ENCODE measurements around the gene USP49. TPM values are rescaled to one million over a fixed set of nuclear protein-coding genes. Genes with fewer than 3 reads are reported as not detected.
"Not testable (repeated sequence)": the region's sequence is repeated elsewhere in the genome, so short reads cannot be mapped to it uniquely, and the experiment has no call there.

The USP49 gene
- total RNA-seq, 1 experiment from 2014 or later = 6.9 TPM

DNA sequence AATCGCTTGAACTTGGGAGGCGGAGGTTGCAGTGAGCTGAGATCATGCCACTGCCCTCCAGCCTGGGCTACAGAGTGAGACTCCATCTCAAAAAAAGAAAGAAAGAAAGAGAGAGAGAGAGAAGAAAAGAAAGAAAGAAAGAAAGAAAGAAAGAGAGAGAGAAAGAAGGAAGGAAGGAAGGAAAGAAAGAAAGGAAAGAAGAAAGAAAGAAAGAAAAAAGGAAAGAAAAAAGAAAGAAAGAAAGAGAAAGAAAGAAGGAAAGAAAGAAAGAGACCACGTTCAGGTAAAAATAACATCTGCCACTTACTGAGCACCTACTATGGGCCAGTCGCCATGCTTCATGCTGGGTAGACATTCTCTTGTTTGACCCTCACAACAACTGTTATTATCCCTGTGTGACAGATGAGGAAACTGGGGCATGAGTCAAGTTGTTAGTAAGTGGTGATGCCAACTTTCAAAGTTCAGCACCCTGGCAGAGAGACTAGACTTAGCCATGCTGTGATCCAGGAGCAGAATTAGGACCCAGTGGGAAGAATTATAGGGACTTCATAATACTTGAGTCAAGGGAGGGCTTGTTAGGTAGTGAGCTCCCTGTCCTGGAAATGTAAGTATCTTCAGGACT, 129.0 kb downstream of the USP49 start:
- POLR2A ChIA-PET; H3K36me3 ChIP-seq (ENCODE audit: control insufficient read depth in 1 of 2, insufficient read depth in 2 of 2, low read length in 2 of 2): not testable (repeated sequence)

DNA sequence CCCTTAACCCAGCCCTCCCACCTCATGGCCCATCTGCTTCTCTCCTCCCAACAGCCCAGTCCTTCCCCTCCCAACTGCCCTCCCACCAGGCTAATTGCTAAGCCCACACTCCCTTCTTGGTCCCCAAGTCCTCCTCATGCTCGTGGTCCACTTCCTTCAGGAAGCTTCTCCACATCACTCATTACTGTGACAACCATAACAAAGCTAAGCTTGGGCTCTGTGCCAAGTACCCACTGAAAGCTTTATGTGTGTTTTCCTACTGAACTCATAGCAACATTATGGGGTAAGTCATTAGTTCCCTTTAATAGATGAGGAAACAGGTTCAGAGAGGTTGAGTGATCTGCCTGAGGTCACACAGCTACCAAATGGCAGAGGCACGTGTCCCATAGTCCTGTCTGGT, 131.7 kb downstream of the USP49 start:
- POLR2A ChIA-PET = no interaction called here
- TF ChIP-seq YY1 (IDR thresholded peaks at IDR 0.05; ENCODE audit: extremely low read depth, insufficient replicate concordance, low read depth, low read length) (no peak), CBX3 (IDR thresholded peaks at IDR 0.05; ENCODE audit: low read depth) (no peak), TCF7L2 (IDR thresholded peaks at IDR 0.05; ENCODE audit: borderline replicate concordance, extremely low read depth, insufficient read depth, insufficient read length) (no peak), EZH2 (IDR thresholded peaks at IDR 0.05) (no peak), ZFX (IDR thresholded peaks at IDR 0.05) (no peak), POLR2AphosphoS5 (IDR thresholded peaks at IDR 0.05; ENCODE audit: low read depth, low read length) (no peak), SIN3A (IDR thresholded peaks at IDR 0.05; ENCODE audit: low read depth) (no peak), CEBPB (IDR thresholded peaks at IDR 0.05; ENCODE audit: low read depth) (no peak), EGR1 (IDR thresholded peaks at IDR 0.05; ENCODE audit: low read depth) (no peak), EZH2phosphoT487 (IDR thresholded peaks at IDR 0.05; ENCODE audit: borderline replicate concordance) (no peak), SP1 (IDR thresholded peaks at IDR 0.05; ENCODE audit: low read depth) (no peak)
- TF ChIP-seq, protein P1, sequence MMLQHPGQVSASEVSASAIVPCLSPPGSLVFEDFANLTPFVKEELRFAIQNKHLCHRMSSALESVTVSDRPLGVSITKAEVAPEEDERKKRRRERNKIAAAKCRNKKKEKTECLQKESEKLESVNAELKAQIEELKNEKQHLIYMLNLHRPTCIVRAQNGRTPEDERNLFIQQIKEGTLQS (IDR thresholded peaks at IDR 0.05) = no peak
- TF ChIP-seq, protein P2, sequence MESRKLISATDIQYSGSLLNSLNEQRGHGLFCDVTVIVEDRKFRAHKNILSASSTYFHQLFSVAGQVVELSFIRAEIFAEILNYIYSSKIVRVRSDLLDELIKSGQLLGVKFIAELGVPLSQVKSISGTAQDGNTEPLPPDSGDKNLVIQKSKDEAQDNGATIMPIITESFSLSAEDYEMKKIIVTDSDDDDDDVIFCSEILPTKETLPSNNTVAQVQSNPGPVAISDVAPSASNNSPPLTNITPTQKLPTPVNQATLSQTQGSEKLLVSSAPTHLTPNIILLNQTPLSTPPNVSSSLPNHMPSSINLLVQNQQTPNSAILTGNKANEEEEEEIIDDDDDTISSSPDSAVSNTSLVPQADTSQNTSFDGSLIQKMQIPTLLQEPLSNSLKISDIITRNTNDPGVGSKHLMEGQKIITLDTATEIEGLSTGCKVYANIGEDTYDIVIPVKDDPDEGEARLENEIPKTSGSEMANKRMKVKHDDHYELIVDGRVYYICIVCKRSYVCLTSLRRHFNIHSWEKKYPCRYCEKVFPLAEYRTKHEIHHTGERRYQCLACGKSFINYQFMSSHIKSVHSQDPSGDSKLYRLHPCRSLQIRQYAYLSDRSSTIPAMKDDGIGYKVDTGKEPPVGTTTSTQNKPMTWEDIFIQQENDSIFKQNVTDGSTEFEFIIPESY (IDR thresholded peaks at IDR 0.05; ENCODE audit: extremely low read depth, insufficient replicate concordance, low read length) = no peak
- TF ChIP-seq, protein P3, sequence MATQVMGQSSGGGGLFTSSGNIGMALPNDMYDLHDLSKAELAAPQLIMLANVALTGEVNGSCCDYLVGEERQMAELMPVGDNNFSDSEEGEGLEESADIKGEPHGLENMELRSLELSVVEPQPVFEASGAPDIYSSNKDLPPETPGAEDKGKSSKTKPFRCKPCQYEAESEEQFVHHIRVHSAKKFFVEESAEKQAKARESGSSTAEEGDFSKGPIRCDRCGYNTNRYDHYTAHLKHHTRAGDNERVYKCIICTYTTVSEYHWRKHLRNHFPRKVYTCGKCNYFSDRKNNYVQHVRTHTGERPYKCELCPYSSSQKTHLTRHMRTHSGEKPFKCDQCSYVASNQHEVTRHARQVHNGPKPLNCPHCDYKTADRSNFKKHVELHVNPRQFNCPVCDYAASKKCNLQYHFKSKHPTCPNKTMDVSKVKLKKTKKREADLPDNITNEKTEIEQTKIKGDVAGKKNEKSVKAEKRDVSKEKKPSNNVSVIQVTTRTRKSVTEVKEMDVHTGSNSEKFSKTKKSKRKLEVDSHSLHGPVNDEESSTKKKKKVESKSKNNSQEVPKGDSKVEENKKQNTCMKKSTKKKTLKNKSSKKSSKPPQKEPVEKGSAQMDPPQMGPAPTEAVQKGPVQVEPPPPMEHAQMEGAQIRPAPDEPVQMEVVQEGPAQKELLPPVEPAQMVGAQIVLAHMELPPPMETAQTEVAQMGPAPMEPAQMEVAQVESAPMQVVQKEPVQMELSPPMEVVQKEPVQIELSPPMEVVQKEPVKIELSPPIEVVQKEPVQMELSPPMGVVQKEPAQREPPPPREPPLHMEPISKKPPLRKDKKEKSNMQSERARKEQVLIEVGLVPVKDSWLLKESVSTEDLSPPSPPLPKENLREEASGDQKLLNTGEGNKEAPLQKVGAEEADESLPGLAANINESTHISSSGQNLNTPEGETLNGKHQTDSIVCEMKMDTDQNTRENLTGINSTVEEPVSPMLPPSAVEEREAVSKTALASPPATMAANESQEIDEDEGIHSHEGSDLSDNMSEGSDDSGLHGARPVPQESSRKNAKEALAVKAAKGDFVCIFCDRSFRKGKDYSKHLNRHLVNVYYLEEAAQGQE (IDR thresholded peaks at IDR 0.05; ENCODE audit: low read depth) = no peak

More for the DNA sequence above, 129.0 kb downstream of the USP49 start:
- H3K79me2 ChIP-seq (ENCODE audit: insufficient read depth, low read length); ATAC-seq; H3K27me3 ChIP-seq (ENCODE audit: insufficient read depth, low read length); H2AFZ ChIP-seq (ENCODE audit: low read depth, low read length, poor library complexity, severe bottlenecking); intact Hi-C loops (cut with micrococcal nuclease); H3K4me3 ChIP-seq (replicated peaks in 1 of 2; ENCODE audit: low read depth in 1 of 2, low read length in 2 of 2); BruUV-seq (replicated peaks); H3K9me2 ChIP-seq (ENCODE audit: insufficient read depth); H3K4me2 ChIP-seq (ENCODE audit: low read length); H3K27ac ChIP-seq (ENCODE audit: low read depth, low read length); H3K9ac ChIP-seq (ENCODE audit: low read length); RAD21 ChIA-PET (ENCODE audit: low non-redundant PET in 1 of 2, low total read pairs in 2 of 2, uncharacterized antibody in 2 of 2, unreplicated experiment in 2 of 2); H3K9me3 ChIP-seq (ENCODE audit: control insufficient read depth in 1 of 2, insufficient read depth in 1 of 2, low read depth in 1 of 2, low read length in 2 of 2); H4K20me1 ChIP-seq (ENCODE audit: insufficient read depth); DNase-seq (ENCODE audit: low read depth, low spot score): not testable (repeated sequence)
- H3K4me1 ChIP-seq (ENCODE audit: control insufficient read depth in 1 of 2, insufficient read depth in 2 of 2, low read length in 2 of 2) = peaks cover 8 to 21% of the 10 kb centered on the region in 2 experiments; a peak in 3 of 4 replicates
- CTCF ChIA-PET = interaction anchor here (1.0 kb wide), 1 partner anchor 10 kb away, joined by 3 read pairs; no protein-coding TSS in a partner anchor

More for the DNA sequence above, 131.7 kb downstream of the USP49 start:
- no peaks in the 10 kb centered on the region for H4K20me1 ChIP-seq (ENCODE audit: insufficient read depth)
- peaks cover 4 to 13% of the 10 kb centered on the region in 2 experiments; a peak in 3 of 4 replicates for H3K4me1 ChIP-seq (ENCODE audit: control insufficient read depth in 1 of 2, insufficient read depth in 2 of 2, low read length in 2 of 2)
- no peaks in the 10 kb centered on the region for H3K9me2 ChIP-seq (ENCODE audit: insufficient read depth)
- ChIA-PET CTCF (no interaction called here), RAD21 (ENCODE audit: low non-redundant PET in 1 of 2, low total read pairs in 2 of 2, uncharacterized antibody in 2 of 2, unreplicated experiment in 2 of 2) (no interaction called here)
- no peaks in the 10 kb centered on the region for H3K27me3 ChIP-seq (ENCODE audit: insufficient read depth, low read length)
- no peak overlapping the region for H3K9ac ChIP-seq (ENCODE audit: low read length)
- BruUV-seq (replicated peaks) = no TSS peak
- H3K4me2 ChIP-seq (ENCODE audit: low read length) = no peak overlapping the region
- intact Hi-C loops (cut with micrococcal nuclease) = no loop called here
- H3K9me3 ChIP-seq (ENCODE audit: control insufficient read depth in 1 of 2, insufficient read depth in 1 of 2, low read depth in 1 of 2, low read length in 2 of 2) = no peaks in the 10 kb centered on the region
- ATAC-seq (no peak), DNase-seq (ENCODE audit: low read depth, low spot score) (no peak)
- no peak overlapping the region for H2AFZ ChIP-seq (ENCODE audit: low read depth, low read length, poor library complexity, severe bottlenecking)
- H3K27ac ChIP-seq (ENCODE audit: low read depth, low read length) = no peak overlapping the region
- H3K36me3 ChIP-seq (ENCODE audit: control insufficient read depth in 1 of 2, insufficient read depth in 2 of 2, low read length in 2 of 2) = no peaks in the 10 kb centered on the region
- H3K4me3 ChIP-seq (replicated peaks in 1 of 2; ENCODE audit: low read depth in 1 of 2, low read length in 2 of 2) = no peak overlapping the region
- no peaks in the 10 kb centered on the region for H3K79me2 ChIP-seq (ENCODE audit: insufficient read depth, low read length)

All from HCT116 (cell line).